Stimulated activated CD4-positive, alpha-beta T cell treated with anti-CD3 and anti-CD28 coated beads, Interleukin-1b, Interleukin-23, amount 100 ng/mL, for 24 hours (primary cell): ENCODE data around the gene MYLK2.

ENCODE experiments used
- DNase-seq, 4 experiments: peaks; one replicate each; pipeline ENCODE4 v3.0.0-alpha.2; 2020; ENCODE audit warnings: low read depth in 4 of 4, low spot score in 1 of 4

MYLK2 gene

GRCh38 chr20:31870726-31871617 lies 51.8 kb downstream of the MYLK2 start:
- no peak for DNase-seq

- DNase-seq = no peak
Observed at GRCh38 chr20:31871618-31871954, 52.4 kb downstream of the MYLK2 start.

GRCh38 chr20:31872406-31872805 lies 53.2 kb downstream of the MYLK2 start:
- no peak for DNase-seq

GRCh38 chr20:31875671-31876070 lies 56.5 kb downstream of the MYLK2 start:
- DNase-seq = no peak

GRCh38 chr20:31877684-31878083 lies 58.5 kb downstream of the MYLK2 start:
- DNase-seq = no peak

- DNase-seq = peak; percentile 59 to 83 (median 70)
Observed at GRCh38 chr20:31879143-31879987, 60.2 kb downstream of the MYLK2 start.

GRCh38 chr20:31881945-31882344 lies 62.8 kb downstream of the MYLK2 start:
- DNase-seq = no peak

- DNase-seq = no peak
Observed at GRCh38 chr20:31883829-31884228, 64.7 kb downstream of the MYLK2 start.
